ENCODE data around the gene FBXL14. TPM values are rescaled to one million over a fixed set of nuclear protein-coding genes. Genes with fewer than 3 reads are reported as not detected.

Gene FBXL14
- total RNA-seq = 10 to 100 TPM in 1 of 3 donors, 1 to 10 TPM in 2; 8.2 to 12.9 (median 8.5) TPM

- Histone ChIP-seq H3K27ac (peak within 1 kb of the TSS; percentile 94 to 95), H3K9me3 (no peaks in the 10 kb centered on the region), H3K4me1 (peaks cover 23 to 38% of the 10 kb centered on the region in 2 donors), H3K36me3 (no peaks in the 10 kb centered on the region), H3K27me3 (no peaks in the 10 kb centered on the region), H3K4me3 (peak within 1 kb of the TSS; percentile 77 to 87 (median 83))
- intact Hi-C loops (cut with DNase I; ENCODE audit: low total_unique reads) = loop anchor here (10.0 kb wide), 1 partner anchor 1210 kb away; the partner anchor contains the start of gene KDM5A
- TF ChIP-seq POLR2A (IDR thresholded peaks at IDR 0.05) (no peak), CTCF (IDR thresholded peaks at IDR 0.05) (peak in 1 of 3 donors; percentile 9)
- DNase-seq (ENCODE audit: low spot score in 2 of 2) = peak; percentile 60 to 81
Observed at GRCh38 chr12:1594261-1595025, at the start of gene FBXL14. FBXL14 (minus strand) TSS chr12:1594581; CDS start chr12:1594066, 515 bp downstream.

GRCh38 chr12:1643905-1644533 lies 49.6 kb upstream of the FBXL14 start:
- no peak for DNase-seq (ENCODE audit: low spot score in 2 of 2)
- H3K36me3 ChIP-seq = no peaks in the 10 kb centered on the region
- intact Hi-C loops (cut with DNase I; ENCODE audit: low total_unique reads) = loop anchor here (10.0 kb wide), 1 partner anchor 291 kb away; no protein-coding TSS in a partner anchor
- H3K4me1 ChIP-seq = peaks cover 0 to 4% of the 10 kb centered on the region in 2 donors
- no peak for TF ChIP-seq POLR2A (IDR thresholded peaks at IDR 0.05)
- no peak for TF ChIP-seq POLR2AphosphoS5 (IDR thresholded peaks at IDR 0.05)
- TF ChIP-seq CTCF (IDR thresholded peaks at IDR 0.05) = no peak
- H3K9me3 ChIP-seq = no peaks in the 10 kb centered on the region
- no peaks in the 10 kb centered on the region for H3K27me3 ChIP-seq
- H3K27ac ChIP-seq = no peak overlapping the region
- no peak overlapping the region for H3K4me3 ChIP-seq

- no peak overlapping the region for H3K27ac ChIP-seq
- no peak for DNase-seq (ENCODE audit: low spot score in 2 of 2)
- H3K27me3 ChIP-seq = no peaks in the 10 kb centered on the region
- H3K4me1 ChIP-seq = peaks cover 0 to 4% of the 10 kb centered on the region in 2 donors
- no peak overlapping the region for H3K4me3 ChIP-seq
- H3K36me3 ChIP-seq = no peaks in the 10 kb centered on the region
- intact Hi-C loops (cut with DNase I; ENCODE audit: low total_unique reads) = loop anchor here (10.0 kb wide), 1 partner anchor 292 kb away; no protein-coding TSS in a partner anchor
- H3K9me3 ChIP-seq = no peaks in the 10 kb centered on the region
- TF ChIP-seq POLR2AphosphoS5 (IDR thresholded peaks at IDR 0.05) = no peak
- TF ChIP-seq CTCF (IDR thresholded peaks at IDR 0.05) = no peak
- no peak for TF ChIP-seq POLR2A (IDR thresholded peaks at IDR 0.05)
Observed at GRCh38 chr12:1643043-1643442, 48.7 kb upstream of the FBXL14 start.

GRCh38 chr12:1642513-1642912 lies 48.1 kb upstream of the FBXL14 start:
- no peaks in the 10 kb centered on the region for H3K9me3 ChIP-seq
- no peak overlapping the region for H3K4me3 ChIP-seq
- DNase-seq (ENCODE audit: low spot score in 2 of 2) = no peak
- H3K36me3 ChIP-seq = no peaks in the 10 kb centered on the region
- peaks cover 0 to 4% of the 10 kb centered on the region in 2 donors for H3K4me1 ChIP-seq
- no peaks in the 10 kb centered on the region for H3K27me3 ChIP-seq
- H3K27ac ChIP-seq = no peak overlapping the region
- TF ChIP-seq POLR2A (IDR thresholded peaks at IDR 0.05) = no peak
- no peak for TF ChIP-seq POLR2AphosphoS5 (IDR thresholded peaks at IDR 0.05)
- no peak for TF ChIP-seq CTCF (IDR thresholded peaks at IDR 0.05)
- intact Hi-C loops (cut with DNase I; ENCODE audit: low total_unique reads) = loop anchor here (10.0 kb wide), 1 partner anchor 292 kb away; no protein-coding TSS in a partner anchor

All from breast epithelium (tissue), 4 donors.